PFSK-1 (cell line): Measurements from ENCODE around the gene LINC00237.

Experiments
- FOXP2 ChIP-seq: optimal IDR thresholded peaks from 2 replicates; pipeline ENCODE3; 2011; ENCODE audit warnings: borderline replicate concordance, control low read depth, inconsistent platforms; ENCODE audit not compliant: insufficient read depth; ENCODE audit errors: extremely low read length, extremely low read depth
- POLR2AphosphoS5 ChIP-seq: IDR thresholded peaks from 2 replicates; pipeline ENCODE4 v1.6.1; 2012; ENCODE audit warnings: low read depth, mild to moderate bottlenecking, control low read depth, low read length, moderate library complexity
- REST ChIP-seq, 2 experiments: IDR thresholded peaks; 2 replicates each; pipeline versions ENCODE4 v1.6.1 to v1.8.0; 2011 to 2012; ENCODE audit warnings: low read depth in 2 of 2, low read length in 2 of 2, control low read depth in 1 of 2, inconsistent platforms in 1 of 2, mild to moderate bottlenecking in 1 of 2, moderate library complexity in 1 of 2; ENCODE audit not compliant: insufficient read depth in 1 of 2
- SIN3A ChIP-seq: IDR thresholded peaks from 2 replicates; pipeline ENCODE4 v1.6.1; 2012; ENCODE audit warnings: mild to moderate bottlenecking, low read length, moderate library complexity, borderline replicate concordance; ENCODE audit not compliant: insufficient read depth
- TAF1 ChIP-seq: IDR thresholded peaks from 2 replicates; pipeline ENCODE4 v1.6.1; 2012; ENCODE audit warnings: low read length, control low read depth, borderline replicate concordance; ENCODE audit not compliant: insufficient read depth

Gene LINC00237

GRCh38 chr20:21076073-21076472, 30.1 kb downstream of the LINC00237 start:
- TF ChIP-seq POLR2AphosphoS5 (no peak), SIN3A (no peak), FOXP2 (no peak), REST (IDR thresholded peaks at IDR 0.05; ENCODE audit: insufficient read depth in 1 of 2, low read depth in 2 of 2, low read length in 2 of 2) (no peak), TAF1 (no peak)

- TF ChIP-seq FOXP2 (no peak), POLR2AphosphoS5 (no peak), REST (IDR thresholded peaks at IDR 0.05; ENCODE audit: insufficient read depth in 1 of 2, low read depth in 2 of 2, low read length in 2 of 2) (no peak), SIN3A (no peak), TAF1 (no peak)
Observed at GRCh38 chr20:21075471-21075870, 30.7 kb downstream of the LINC00237 start.

GRCh38 chr20:21074605-21075336, 31.4 kb downstream of the LINC00237 start:
- TF ChIP-seq FOXP2 = no peak
- TF ChIP-seq REST (IDR thresholded peaks at IDR 0.05; ENCODE audit: insufficient read depth in 1 of 2, low read depth in 2 of 2, low read length in 2 of 2) = no peak
- no peak for TF ChIP-seq SIN3A
- no peak for TF ChIP-seq POLR2AphosphoS5
- no peak for TF ChIP-seq TAF1

- TF ChIP-seq SIN3A = no peak
- no peak for TF ChIP-seq REST (IDR thresholded peaks at IDR 0.05; ENCODE audit: insufficient read depth in 1 of 2, low read depth in 2 of 2, low read length in 2 of 2)
- TF ChIP-seq FOXP2 = no peak
- TF ChIP-seq TAF1 = no peak
- no peak for TF ChIP-seq POLR2AphosphoS5
Observed at GRCh38 chr20:21067255-21067654, 38.9 kb downstream of the LINC00237 start.

- no peak for TF ChIP-seq REST (IDR thresholded peaks at IDR 0.05; ENCODE audit: insufficient read depth in 1 of 2, low read depth in 2 of 2, low read length in 2 of 2)
- no peak for TF ChIP-seq POLR2AphosphoS5
- no peak for TF ChIP-seq FOXP2
- no peak for TF ChIP-seq TAF1
- TF ChIP-seq SIN3A = no peak
Observed at GRCh38 chr20:21064924-21065323, 41.2 kb downstream of the LINC00237 start.
